Mucosa of rectum (tissue), 2 donors: Measurements from ENCODE around the gene AKT1.

Experiments
- H3K27ac ChIP-seq, 2 donors: one replicate each; pipeline ENCODE4 v1.7.0; 2013; ENCODE audit warnings: inconsistent platforms in 2 of 2, low read depth in 2 of 2, low read length in 2 of 2
- H3K27me3 ChIP-seq, 2 donors: one replicate each; pipeline ENCODE4 v1.7.0; 2013; ENCODE audit warnings: low read length in 2 of 2; ENCODE audit not compliant: control insufficient read depth in 2 of 2, insufficient read depth in 2 of 2
- H3K36me3 ChIP-seq, 2 donors: one replicate each; pipeline ENCODE4 v1.7.0; 2013; ENCODE audit warnings: low read length in 2 of 2; ENCODE audit not compliant: control insufficient read depth in 2 of 2, insufficient read depth in 2 of 2
- H3K4me1 ChIP-seq, 2 donors: one replicate each; pipeline ENCODE4 v1.7.0; 2013; ENCODE audit warnings: low read length in 2 of 2, mild to moderate bottlenecking in 1 of 2; ENCODE audit not compliant: control insufficient read depth in 2 of 2, insufficient read depth in 2 of 2
- H3K4me3 ChIP-seq, 2 donors: one replicate each; pipeline ENCODE4 v1.7.0; 2013; ENCODE audit warnings: low read length in 2 of 2
- H3K9ac ChIP-seq, 2 donors: one replicate each; pipeline ENCODE4 v1.7.0; 2013; ENCODE audit warnings: low read length in 2 of 2, low read depth in 1 of 2, mild to moderate bottlenecking in 1 of 2
- H3K9me3 ChIP-seq, 2 donors: one replicate each; pipeline ENCODE4 v1.7.0; 2013; ENCODE audit warnings: low read length in 2 of 2; ENCODE audit not compliant: control insufficient read depth in 2 of 2
- donor health status: healthy.
- donor health status: Normal muscosa, but diverticular disease.

AKT1 gene

DNA sequence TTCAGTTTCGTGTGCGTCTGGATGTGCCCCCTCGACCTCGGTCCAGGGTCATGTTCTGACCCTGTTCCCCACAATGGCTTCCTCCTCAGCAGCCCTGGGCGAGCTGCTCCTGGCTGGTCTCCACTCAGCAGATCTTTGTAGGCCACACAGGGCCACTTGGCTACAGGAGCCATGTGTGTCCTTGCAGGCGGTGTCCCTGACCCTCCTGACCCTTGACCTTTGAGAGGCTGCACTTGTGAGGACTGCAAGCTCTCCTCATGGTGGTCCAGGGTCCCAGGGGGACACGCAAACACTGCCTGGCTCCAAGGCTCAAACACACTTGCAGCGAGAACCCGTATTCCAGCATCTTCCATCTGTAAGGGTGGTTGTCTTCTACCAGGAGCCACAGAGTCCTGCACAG lies 50.1 kb downstream of the AKT1 start:
- Histone ChIP-seq H3K4me3 (no peak overlapping the region), H3K9me3 (no peaks in the 10 kb centered on the region), H3K27ac (no peak overlapping the region), H3K27me3 (no peaks in the 10 kb centered on the region), H3K36me3 (no peaks in the 10 kb centered on the region), H3K9ac (no peak overlapping the region), H3K4me1 (peaks cover 25 to 38% of the 10 kb centered on the region in 2 donors)

DNA sequence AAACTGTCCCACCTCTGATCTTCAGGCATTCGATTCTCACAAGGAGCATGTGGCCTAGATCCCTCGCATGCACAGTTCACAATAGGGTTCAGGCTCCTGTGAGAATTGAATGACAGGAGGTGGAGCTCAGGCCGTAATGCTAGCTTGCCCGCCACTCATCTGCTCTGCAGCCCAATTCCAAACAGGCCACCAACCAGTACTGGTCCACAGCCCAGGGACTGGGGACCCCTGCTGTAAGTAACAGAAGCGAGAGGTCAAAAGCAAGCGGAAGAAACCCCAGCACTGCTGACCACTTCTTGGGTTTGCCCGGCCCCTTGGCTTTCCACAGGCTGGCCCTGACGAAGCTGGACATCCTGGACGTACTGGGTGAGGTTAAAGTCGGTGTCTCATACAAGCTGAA lies 51.1 kb downstream of the AKT1 start:
- H3K36me3 ChIP-seq: no peaks in the 10 kb centered on the region
- no peak overlapping the region for H3K4me3 ChIP-seq
- H3K27ac ChIP-seq: no peak overlapping the region
- no peaks in the 10 kb centered on the region for H3K27me3 ChIP-seq
- H3K9me3 ChIP-seq: no peaks in the 10 kb centered on the region
- H3K9ac ChIP-seq: no peak overlapping the region
- H3K4me1 ChIP-seq: peaks cover 24 to 36% of the 10 kb centered on the region in 2 donors

DNA sequence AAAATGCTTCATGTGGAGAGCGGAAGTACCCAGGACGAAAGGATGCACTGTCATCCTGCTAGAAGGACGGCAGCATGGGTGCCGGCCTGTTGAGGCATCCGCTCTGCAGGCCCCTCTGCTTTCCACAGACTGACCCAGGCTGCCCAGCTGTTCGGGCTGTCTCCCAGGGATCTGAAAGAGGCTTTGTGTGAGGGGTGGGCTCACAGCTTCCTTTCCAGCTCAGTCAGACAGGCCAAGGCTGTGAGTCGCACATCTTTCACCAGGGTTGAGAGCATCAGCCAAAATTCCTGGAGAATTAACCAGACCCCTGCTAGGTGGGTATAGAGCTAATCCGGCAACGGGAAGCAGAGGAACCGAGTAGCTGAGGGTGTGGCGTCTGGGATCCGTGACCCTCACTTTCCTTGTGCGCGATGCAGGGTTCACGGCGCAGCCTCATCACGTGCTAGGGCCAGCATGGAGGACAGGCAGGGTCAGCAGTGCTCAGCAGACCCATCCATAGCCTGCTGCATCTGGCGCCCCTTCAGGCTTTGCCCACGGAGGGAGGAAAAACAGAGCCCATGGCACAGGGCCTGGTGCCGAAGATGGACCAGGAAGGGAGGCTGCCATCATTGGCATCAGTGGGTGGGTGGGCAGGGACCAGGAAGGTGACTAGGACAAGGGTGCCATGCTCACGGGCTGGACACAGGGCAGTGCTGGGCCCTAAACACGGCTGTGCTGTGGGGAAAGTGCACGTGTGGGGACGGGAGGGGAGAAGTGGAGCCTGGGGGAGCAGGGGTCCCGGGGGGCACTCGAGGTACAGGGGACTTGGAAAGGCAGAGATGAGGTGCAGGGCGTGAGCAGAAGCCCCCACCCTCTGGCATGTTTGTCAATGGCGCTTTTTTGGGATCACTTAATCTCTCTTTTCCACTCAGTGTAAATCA lies 51.8 kb downstream of the AKT1 start:
- Histone ChIP-seq H3K4me3 (no peak overlapping the region), H3K36me3 (no peaks in the 10 kb centered on the region), H3K27ac (no peak overlapping the region), H3K9me3 (no peaks in the 10 kb centered on the region), H3K4me1 (peaks cover 17 to 28% of the 10 kb centered on the region in 2 donors), H3K27me3 (no peaks in the 10 kb centered on the region), H3K9ac (no peak overlapping the region)

DNA sequence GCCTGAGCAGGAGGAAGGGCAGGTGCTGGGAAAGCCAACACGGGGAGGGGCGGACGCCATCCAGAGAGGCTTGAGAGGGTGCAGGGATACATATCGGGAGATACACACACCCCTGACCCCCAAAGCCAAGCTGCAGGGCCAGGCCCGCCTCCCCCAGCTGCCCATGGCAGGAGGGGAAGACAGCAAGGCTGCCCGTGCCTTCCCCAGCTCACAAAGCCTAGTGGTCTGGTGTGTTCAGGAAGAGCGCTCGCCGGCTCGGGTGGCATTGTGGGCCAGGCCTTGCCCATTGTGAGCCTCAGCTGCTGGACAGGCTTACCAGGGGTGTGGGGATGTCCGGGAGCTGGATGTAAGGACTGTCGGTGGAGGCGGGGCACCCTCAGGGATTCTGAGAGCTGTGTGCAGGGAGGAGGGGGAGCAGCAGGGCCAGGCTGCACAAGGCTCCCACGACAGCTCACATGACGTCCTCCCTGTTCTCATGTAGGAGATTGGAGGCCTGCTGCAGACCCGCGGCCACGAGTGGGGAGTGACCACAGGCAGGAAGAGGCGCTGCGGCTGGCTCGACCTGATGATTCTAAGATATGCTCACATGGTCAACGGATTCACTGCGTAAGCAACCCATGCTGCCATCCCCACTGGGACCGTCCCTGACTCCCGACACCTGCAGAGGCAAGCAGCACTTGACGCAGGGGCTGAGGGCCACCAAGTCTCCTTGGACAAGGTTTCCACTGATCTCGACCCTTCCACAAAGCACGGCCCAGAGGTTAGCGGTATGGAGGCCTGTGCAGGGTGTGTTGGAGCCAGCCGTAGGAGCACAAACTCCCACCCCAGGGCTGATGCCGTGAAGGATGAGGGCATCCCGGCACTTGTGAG lies 52.7 kb downstream of the AKT1 start:
- Histone ChIP-seq H3K4me1 (peaks cover 11 to 19% of the 10 kb centered on the region in 2 donors), H3K27me3 (no peaks in the 10 kb centered on the region), H3K27ac (no peak overlapping the region), H3K36me3 (no peaks in the 10 kb centered on the region), H3K4me3 (no peak overlapping the region), H3K9me3 (no peaks in the 10 kb centered on the region), H3K9ac (no peak overlapping the region)

DNA sequence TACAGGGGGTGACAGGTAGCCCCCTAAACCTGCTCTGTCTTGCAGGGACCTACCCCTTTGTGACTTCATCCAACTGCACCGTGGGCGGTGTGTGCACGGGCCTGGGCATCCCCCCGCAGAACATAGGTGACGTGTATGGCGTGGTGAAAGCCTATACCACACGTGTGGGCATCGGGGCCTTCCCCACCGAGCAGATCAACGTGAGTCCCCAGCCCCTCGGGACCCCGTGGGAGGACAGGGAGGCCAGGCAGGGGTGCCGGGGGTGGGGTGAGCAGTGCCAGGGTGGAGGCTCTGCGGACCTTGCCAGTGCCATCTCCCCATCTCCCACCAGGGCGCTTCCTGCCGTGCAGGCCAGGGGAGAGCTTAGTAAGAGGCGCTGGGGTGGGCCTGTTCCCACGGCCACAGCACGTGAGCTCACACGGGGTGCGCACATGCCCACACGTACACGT lies 53.7 kb downstream of the AKT1 start:
- H3K9ac ChIP-seq: no peak overlapping the region
- peaks cover 6 to 10% of the 10 kb centered on the region in 2 donors for H3K4me1 ChIP-seq
- H3K27ac ChIP-seq: no peak overlapping the region
- no peaks in the 10 kb centered on the region for H3K27me3 ChIP-seq
- H3K4me3 ChIP-seq: no peak overlapping the region
- no peaks in the 10 kb centered on the region for H3K9me3 ChIP-seq
- H3K36me3 ChIP-seq: no peaks in the 10 kb centered on the region

DNA sequence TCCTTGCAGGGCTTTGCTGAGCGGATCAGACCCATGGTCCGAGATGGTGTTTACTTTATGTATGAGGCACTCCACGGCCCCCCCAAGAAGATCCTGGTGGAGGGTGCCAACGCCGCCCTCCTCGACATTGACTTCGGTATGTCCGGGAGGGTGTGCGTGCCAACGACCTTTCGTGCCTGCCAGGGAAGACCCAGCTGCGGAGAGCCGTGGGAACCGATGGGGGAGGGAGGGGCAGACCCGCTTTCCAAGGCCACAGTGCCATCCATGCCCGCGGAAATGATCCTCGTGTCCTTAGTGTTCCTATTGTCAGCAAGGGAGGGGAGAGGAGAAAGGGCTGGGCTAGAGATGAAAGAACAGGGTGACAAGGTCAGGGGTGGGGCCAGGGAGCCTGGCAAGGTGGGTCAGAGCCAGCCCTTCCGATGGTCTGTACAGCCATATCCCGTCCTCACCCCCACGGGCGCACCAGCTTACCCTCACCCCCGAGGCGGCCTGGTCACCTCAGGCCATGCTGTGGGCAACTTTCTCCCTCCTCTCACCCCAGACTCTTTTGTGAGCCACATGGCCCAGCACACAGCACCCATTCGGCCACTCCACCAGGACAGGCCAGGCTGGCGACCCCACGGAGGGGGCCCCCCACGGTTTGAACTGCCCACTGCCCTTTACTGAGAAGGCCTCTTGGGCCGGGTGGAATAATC lies 54.3 kb downstream of the AKT1 start:
- Histone ChIP-seq H3K9ac (no peak overlapping the region), H3K36me3 (no peaks in the 10 kb centered on the region)

DNA sequence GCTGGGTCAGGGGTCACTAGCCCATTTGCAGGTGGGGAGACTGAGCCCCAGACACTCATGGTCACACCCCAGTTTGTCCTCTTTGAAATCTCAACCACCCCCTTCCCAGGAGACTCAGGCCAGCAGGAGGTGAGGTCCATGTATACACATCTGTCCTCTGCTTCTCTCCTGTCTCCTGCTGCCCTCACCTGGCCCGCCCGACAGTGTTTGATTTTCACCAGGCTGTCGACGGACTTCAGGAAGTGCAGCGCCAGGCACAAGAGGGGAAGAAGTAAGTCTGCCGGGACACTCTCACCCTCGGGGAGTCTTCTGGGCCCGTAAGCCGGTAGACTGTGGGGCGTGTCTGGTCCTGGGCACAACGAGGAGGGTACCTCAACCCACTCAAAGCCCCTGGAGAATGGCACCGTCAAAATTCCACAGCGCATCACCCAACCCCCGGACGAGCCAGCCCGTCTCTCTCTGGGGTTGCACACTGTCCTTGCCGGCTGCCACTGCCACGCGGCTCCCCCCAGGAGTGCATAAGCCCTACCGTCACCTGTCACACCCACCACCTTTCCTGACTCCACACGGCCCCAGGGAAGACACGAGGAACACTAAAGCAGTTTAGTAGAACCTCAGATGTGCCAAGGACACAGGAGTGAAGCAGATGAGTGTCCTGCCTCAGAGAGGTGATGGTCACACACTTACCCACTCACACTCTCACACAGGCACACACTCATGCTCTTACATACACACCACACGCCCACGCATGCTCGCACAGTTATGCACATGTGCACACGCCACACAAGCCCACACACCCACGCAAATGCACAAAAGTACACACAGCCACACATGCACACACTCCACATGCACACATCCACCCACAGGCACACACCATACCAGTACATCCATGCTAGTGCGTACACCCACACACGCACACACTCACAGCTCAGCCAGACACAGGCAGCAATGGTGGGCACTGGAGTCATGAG lies 55.7 kb downstream of the AKT1 start:
- Histone ChIP-seq H3K27ac (no peak overlapping the region), H3K9ac (no peak overlapping the region), H3K4me1 (peaks cover 0 to 7% of the 10 kb centered on the region in 2 donors), H3K27me3 (no peaks in the 10 kb centered on the region), H3K9me3 (no peaks in the 10 kb centered on the region), H3K4me3 (no peak overlapping the region), H3K36me3 (no peaks in the 10 kb centered on the region)

More for the DNA sequence above, 54.3 kb downstream of the AKT1 start:
- Histone ChIP-seq H3K27ac (no peak overlapping the region), H3K4me1 (peaks cover 4% of the 10 kb centered on the region in 2 donors), H3K4me3 (no peak overlapping the region), H3K9me3 (no peaks in the 10 kb centered on the region), H3K27me3 (no peaks in the 10 kb centered on the region)

DNA sequence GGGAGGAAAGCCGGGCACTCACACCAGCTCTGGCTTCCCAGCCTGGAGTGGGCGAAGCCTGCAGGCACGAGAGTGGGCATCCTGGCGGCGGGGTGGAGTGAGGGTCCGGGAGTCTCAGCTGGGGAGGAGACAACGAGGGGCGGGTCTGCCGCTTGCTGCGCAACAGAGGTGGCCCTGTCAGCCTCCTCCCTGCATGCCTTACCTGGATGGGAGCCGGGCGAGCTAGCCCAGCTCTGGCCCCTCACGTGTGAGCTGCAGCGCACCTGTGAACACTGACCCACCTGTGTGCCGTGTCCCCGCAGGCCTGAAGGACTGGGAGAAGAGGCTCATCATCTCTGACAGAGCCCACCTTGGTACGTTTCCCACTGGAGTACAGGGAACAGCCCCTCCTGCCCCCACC lies 56.5 kb downstream of the AKT1 start:
- Histone ChIP-seq H3K4me1 (peaks cover 0 to 7% of the 10 kb centered on the region in 2 donors), H3K27me3 (no peaks in the 10 kb centered on the region), H3K36me3 (no peaks in the 10 kb centered on the region), H3K27ac (no peak overlapping the region), H3K4me3 (no peak overlapping the region), H3K9me3 (no peaks in the 10 kb centered on the region), H3K9ac (no peak overlapping the region)

DNA sequence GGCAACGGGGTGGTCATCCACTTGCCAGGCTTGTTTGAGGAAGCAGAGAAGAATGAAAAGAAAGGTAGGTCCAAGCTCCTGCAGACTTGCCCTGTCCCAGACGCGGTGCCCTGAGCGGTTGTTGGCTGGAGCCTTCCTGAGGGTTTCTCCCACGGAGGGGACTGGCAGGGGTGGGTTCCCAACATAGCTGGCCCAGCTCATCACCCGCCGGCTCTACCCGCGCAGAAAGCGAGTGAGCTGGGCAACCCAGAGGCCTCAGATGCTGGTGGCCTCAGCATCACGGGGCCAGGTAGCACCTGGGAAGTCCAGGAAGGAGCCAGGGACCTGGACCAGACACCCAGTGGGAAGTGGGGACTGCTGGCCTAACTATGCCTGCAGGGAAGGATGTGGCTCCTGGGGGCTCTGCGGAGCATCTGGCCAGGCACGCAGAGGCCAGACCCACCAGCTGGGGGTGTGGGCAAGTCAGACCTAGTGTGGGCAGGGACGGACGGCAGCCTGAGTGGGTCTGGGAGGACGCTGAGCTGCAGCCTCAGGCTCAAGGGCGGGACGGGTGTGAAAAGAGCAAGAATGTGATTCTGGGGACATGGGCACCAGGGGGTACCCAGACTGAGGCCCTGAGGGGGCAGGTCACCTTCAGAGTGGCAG lies 57.1 kb downstream of the AKT1 start:
- H3K27me3 ChIP-seq: no peaks in the 10 kb centered on the region
- no peaks in the 10 kb centered on the region for H3K9me3 ChIP-seq
- H3K36me3 ChIP-seq: no peaks in the 10 kb centered on the region
- peaks cover 2 to 8% of the 10 kb centered on the region in 2 donors for H3K4me1 ChIP-seq
- no peak overlapping the region for H3K9ac ChIP-seq
- H3K27ac ChIP-seq: no peak overlapping the region
- H3K4me3 ChIP-seq: no peak overlapping the region
